HEK293 (cell line): Measurements from ENCODE around the gene FBL.

Source experiments
- GLIS1 ChIP-seq: fragments of 450-650 bp; formaldehyde crosslinking; IDR thresholded peaks from 2 replicates; pipeline ENCODE4 v1.5.1; 2016; ENCODE audit warnings: missing biosample characterization, missing genetic modification characterization
- ZBTB7A ChIP-seq: fragments of 450-650 bp; formaldehyde crosslinking; IDR thresholded peaks from 2 replicates; pipeline ENCODE4 v1.5.1; 2016; ENCODE audit warnings: low read depth, missing biosample characterization, missing genetic modification characterization
- ZNF404 ChIP-seq: fragments of 450-650 bp; formaldehyde crosslinking; IDR thresholded peaks from 2 replicates; pipeline ENCODE4 v1.5.1; 2017; ENCODE audit warnings: missing biosample characterization, missing genetic modification characterization
- ZNF530 ChIP-seq: fragments of 450-650 bp; formaldehyde crosslinking; IDR thresholded peaks from 2 replicates; pipeline ENCODE4 v1.5.1; 2016; ENCODE audit warnings: low read depth, missing biosample characterization, missing genetic modification characterization
- TF ChIP-seq, protein P1 (sequence below): fragments of 450-650 bp; formaldehyde crosslinking; IDR thresholded peaks from 2 replicates; pipeline ENCODE4 v1.5.1; 2017; ENCODE audit warnings: missing biosample characterization, missing genetic modification characterization
- TF ChIP-seq, protein P2 (sequence below): fragments of 450-650 bp; formaldehyde crosslinking; IDR thresholded peaks from 2 replicates; pipeline ENCODE4 v1.5.1; 2016; ENCODE audit warnings: missing biosample characterization, missing genetic modification characterization

DNA sequence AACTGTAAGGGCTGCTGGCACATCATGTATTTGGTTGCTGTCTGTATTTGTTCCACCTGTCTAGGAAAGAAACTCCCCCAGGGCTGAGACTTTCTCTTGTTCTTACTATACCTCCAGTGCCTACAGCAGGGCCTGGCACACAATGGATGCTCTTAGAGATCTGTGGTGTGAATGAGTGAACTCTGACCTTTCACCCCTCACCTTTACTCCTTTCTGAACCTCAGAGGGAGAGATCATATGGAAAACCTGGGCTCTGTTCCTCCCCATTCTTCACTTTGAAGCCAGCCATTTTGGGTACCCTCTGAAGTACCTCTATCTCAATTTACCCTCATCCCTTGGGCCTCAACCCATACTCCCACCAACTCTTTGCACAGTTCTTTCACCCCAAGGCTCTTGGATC, 15.3 kb downstream of the FBL start:
- TF ChIP-seq, protein P1, sequence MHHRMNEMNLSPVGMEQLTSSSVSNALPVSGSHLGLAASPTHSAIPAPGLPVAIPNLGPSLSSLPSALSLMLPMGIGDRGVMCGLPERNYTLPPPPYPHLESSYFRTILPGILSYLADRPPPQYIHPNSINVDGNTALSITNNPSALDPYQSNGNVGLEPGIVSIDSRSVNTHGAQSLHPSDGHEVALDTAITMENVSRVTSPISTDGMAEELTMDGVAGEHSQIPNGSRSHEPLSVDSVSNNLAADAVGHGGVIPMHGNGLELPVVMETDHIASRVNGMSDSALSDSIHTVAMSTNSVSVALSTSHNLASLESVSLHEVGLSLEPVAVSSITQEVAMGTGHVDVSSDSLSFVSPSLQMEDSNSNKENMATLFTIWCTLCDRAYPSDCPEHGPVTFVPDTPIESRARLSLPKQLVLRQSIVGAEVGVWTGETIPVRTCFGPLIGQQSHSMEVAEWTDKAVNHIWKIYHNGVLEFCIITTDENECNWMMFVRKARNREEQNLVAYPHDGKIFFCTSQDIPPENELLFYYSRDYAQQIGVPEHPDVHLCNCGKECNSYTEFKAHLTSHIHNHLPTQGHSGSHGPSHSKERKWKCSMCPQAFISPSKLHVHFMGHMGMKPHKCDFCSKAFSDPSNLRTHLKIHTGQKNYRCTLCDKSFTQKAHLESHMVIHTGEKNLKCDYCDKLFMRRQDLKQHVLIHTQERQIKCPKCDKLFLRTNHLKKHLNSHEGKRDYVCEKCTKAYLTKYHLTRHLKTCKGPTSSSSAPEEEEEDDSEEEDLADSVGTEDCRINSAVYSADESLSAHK (tag by site-specific recombination), result no peak
- TF ChIP-seq GLIS1, result no peak
- no peak for TF ChIP-seq ZNF530
- no peak for TF ChIP-seq ZBTB7A (tag by site-specific recombination)
- no peak for TF ChIP-seq ZNF404 (tag by site-specific recombination)
- TF ChIP-seq, protein P2, sequence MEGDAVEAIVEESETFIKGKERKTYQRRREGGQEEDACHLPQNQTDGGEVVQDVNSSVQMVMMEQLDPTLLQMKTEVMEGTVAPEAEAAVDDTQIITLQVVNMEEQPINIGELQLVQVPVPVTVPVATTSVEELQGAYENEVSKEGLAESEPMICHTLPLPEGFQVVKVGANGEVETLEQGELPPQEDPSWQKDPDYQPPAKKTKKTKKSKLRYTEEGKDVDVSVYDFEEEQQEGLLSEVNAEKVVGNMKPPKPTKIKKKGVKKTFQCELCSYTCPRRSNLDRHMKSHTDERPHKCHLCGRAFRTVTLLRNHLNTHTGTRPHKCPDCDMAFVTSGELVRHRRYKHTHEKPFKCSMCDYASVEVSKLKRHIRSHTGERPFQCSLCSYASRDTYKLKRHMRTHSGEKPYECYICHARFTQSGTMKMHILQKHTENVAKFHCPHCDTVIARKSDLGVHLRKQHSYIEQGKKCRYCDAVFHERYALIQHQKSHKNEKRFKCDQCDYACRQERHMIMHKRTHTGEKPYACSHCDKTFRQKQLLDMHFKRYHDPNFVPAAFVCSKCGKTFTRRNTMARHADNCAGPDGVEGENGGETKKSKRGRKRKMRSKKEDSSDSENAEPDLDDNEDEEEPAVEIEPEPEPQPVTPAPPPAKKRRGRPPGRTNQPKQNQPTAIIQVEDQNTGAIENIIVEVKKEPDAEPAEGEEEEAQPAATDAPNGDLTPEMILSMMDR (tag by site-specific recombination), result no peak
